GM20000 (cell line): ENCODE results near the gene PTCHD4.

Experiments used
- DNase-seq: peaks from one replicate; pipeline ENCODE4 v3.0.0; 2012; ENCODE audit warnings: low spot score
- TF ChIP-seq, protein P1 (sequence below): IDR thresholded peaks from 2 replicates; pipeline ENCODE4 v1.5.1; 2012; ENCODE audit warnings: mild to moderate bottlenecking, control low read depth; ENCODE audit errors: extremely low read depth, missing control alignments

The PTCHD4 gene

DNA sequence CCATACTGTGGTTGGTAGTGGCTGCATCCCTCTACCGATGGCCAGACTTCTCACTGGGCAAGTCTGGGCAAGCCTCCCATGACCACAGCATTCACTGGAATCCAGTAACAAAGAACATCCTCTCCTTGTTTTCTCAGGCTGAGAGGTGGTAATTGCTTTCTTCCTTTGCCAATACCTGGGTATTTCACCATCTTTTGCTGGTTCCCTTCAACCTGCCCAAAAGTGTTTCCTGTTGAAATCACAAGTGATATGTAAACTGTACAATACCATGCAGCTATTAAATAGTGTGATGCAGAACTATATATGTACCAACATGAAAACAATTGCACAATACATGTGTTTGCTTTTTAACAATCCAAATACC, at the start of gene PTCHD4:
PTCHD4 (minus strand) TSS at position 55 of the 364 bp plus-strand sequence. CDS start 42,240 bp downstream, outside the sequence.
- no peak for DNase-seq
- TF ChIP-seq, protein P1, sequence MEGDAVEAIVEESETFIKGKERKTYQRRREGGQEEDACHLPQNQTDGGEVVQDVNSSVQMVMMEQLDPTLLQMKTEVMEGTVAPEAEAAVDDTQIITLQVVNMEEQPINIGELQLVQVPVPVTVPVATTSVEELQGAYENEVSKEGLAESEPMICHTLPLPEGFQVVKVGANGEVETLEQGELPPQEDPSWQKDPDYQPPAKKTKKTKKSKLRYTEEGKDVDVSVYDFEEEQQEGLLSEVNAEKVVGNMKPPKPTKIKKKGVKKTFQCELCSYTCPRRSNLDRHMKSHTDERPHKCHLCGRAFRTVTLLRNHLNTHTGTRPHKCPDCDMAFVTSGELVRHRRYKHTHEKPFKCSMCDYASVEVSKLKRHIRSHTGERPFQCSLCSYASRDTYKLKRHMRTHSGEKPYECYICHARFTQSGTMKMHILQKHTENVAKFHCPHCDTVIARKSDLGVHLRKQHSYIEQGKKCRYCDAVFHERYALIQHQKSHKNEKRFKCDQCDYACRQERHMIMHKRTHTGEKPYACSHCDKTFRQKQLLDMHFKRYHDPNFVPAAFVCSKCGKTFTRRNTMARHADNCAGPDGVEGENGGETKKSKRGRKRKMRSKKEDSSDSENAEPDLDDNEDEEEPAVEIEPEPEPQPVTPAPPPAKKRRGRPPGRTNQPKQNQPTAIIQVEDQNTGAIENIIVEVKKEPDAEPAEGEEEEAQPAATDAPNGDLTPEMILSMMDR, result no peak

DNA sequence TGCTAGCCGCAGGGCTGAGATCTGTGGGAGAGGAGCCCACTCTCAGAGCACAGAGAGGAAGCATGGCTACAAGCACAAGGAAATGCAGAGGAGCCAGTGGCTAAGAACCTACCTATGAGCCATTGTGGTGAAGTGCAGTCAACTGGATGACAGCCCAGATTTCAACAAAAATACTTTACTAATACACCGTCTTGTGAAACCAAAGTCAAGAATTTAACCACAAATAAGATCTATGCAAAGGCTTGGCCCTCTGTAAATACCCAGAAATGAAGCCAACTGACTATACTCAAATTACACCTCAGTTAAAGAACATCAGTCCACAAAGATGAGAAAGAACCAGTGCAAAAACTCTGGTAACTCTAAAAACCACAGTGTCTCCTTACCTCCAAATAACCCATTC, 40.1 kb upstream of the PTCHD4 start:
- DNase-seq, result no peak
- TF ChIP-seq, protein P1, result no peak

DNA sequence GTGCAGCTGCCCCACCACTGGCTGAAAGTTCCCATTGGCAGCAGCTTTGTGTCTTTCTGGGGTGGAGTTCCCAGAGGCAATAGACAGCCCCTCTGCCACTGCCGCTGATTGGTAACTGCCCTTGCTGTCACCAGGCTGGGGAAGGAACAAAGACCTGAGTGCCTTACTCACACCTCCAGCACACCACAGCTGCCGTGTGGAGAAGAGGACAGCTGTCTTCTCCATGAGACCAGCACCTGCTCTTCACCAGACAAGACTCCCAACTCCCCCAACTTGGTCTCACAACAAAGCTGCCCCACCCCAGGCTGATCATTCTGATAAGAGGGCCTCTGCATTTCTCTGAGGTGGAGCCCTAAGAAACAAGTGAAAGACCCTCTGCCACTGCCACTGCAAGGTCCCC, 39.7 kb upstream of the PTCHD4 start:
- DNase-seq, result no peak
- TF ChIP-seq, protein P1, result no peak

DNA sequence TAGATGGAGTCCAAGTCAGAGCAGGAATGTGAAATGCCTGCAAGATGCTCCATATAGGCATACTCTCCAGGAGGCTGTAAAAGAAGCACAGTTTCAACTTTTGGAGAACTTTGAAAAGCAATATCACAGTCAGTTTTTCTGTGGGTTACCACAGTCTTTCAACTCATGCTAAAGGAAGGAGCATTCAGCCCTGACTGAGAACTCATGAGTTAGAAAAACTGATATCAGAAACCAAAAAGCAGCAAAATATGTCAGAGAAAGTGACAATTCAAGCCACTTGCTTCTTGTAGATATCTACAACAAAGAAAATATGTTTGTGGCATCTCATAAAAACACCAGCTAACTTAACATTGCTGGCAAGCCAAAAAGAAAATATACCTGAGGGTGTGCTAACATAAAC, 36.1 kb upstream of the PTCHD4 start:
- DNase-seq, result no peak
- TF ChIP-seq, protein P1, result no peak

DNA sequence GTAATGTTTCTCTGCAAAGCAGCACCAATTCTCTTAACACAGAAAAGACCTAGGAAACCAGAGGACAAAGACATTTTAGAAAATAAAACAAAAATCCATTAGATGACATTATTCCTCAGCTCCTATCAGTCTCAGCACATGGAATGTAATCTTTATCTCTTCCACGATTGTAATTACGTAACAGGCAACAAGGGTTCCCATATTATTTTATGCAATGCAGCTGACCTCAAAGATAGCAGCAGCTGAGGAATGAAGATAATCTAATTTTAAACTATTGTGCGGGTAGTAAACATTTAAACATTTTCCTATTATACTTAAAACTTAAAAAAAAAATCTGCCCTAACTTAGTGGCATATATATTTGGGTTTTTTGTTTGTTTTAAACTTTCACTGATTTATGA, 33.0 kb upstream of the PTCHD4 start:
- DNase-seq, result no peak
- TF ChIP-seq, protein P1, result no peak

DNA sequence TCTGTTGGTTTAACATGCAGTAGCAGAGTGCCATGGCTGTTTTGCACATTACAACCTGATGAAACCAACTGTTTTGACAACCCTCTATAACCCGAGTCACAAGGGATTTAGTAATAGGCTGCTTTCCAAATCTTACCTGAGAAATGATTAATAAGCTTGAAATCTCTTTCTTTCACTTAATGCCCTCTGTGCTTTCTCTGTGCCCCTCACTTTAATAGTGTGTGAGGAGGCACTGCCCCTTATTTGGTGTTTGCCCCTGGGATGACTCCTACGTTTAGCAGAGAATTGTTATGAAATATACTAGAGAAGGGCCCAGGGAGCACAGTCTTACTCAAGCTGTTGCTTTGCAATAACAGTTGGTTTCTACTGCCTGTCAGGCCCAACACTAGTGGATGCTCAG, 31.0 kb upstream of the PTCHD4 start:
- TF ChIP-seq, protein P1, result no peak
- DNase-seq, result no peak

DNA sequence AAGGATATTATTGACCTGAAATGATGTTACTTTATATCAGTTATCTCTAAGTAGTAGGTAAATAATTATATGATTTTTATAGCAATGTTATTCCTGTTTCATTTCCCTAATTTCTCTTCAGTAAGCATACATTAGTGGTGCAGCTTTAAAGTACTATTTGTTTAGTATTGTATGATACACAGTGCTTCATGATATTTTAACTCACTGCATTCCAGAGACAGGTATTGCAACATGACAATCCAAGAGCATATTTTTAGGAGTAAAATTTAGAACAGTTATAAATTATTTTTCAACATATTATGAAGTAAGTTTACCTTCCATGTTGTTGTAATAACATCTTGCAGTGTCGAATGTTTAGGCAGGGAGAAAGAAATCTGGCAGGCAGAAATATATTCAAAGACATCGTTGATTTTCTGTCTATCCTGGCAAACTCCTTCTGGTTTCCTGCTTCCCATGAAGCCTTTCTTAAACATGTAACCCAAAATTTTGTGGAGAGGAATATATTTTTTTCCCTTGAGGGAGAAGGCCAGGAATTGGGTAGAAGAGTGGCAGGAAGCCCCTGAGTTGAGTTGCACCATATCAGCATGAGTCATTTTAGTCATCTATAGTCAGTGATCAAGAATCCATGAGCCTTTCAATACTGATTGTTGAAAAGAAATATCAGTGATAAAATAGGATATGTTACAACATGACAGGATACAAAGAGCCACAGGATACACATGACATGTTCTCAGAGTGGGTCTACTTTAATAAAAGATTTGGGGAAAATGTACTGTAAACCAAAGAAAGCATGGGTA, 29.0 kb upstream of the PTCHD4 start:
- TF ChIP-seq, protein P1, result no peak

More for the DNA sequence above, 29.0 kb upstream of the PTCHD4 start:
- no peak for DNase-seq
